ENCODE results near the gene CDK6. TPM values are rescaled to one million over a fixed set of nuclear protein-coding genes. Genes with fewer than 3 reads are reported as not detected.

The CDK6 gene
- polyA plus RNA-seq, 1 donor (not counting 4 experiments of a cell fraction or from before 2014, with no cell fraction given) = 53.5 TPM

DNA sequence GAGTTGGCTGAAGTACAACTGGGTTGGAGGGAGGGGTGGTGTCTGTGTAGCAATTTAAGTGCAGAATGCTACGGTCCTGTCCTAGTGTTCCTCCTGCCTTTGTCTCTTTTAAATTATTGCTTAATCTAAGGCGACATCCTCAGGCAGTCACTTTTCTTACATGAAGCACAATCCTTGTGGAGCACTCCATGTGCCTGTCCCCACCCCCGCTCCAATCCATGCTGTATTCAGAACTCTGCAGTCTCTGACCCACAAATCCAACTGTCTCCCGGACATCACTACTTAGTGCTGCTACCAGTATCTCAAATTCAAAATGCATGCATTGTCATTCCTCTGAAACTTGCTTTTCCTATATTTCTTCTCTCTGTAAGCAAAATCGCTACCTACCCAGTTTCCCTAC, 154.7 kb downstream of the CDK6 start:
- no peaks in the 10 kb centered on the region for H3K9me3 ChIP-seq (ENCODE audit: control insufficient read depth, low read depth, low read length)
- no peaks in the 10 kb centered on the region for H3K9me1 ChIP-seq (ENCODE audit: control insufficient read depth, extremely low read depth, insufficient read depth, low read length)
- dilution Hi-C loops (cut with MboI; ENCODE audit: extremely low pct_ligation_motif_present, low sequenced_read_pairs) = no loop called here
- no peak overlapping the region for H3K9ac ChIP-seq (ENCODE audit: control insufficient read depth, extremely low read depth, insufficient read depth, low read length)
- no peaks in the 10 kb centered on the region for H3K27me3 ChIP-seq (ENCODE audit: control insufficient read depth, extremely low read depth, insufficient read depth, low read length)
- peaks cover 7 to 13% of the 10 kb centered on the region in 2 experiments for H3K36me3 ChIP-seq (ENCODE audit: control insufficient read depth in 2 of 2, extremely low read depth in 1 of 2, insufficient read depth in 2 of 2, low read length in 2 of 2)
- DNase-seq (ENCODE audit: low read depth, low spot score) (no peak), FAIRE-seq (no peak)
- no peaks in the 10 kb centered on the region for H4K20me1 ChIP-seq (ENCODE audit: control insufficient read depth, extremely low read depth, insufficient read depth, low read length)
- no peak overlapping the region for H3K4me2 ChIP-seq (ENCODE audit: control insufficient read depth, extremely low read depth, insufficient read depth, low read depth, low read length)
- H3K4me1 ChIP-seq (ENCODE audit: control insufficient read depth, extremely low read depth, insufficient read depth, low read length) = no peaks in the 10 kb centered on the region
- H3K4me3 ChIP-seq (ENCODE audit: control insufficient read depth in 2 of 3, extremely low read depth in 1 of 3, insufficient read depth in 2 of 3, low read depth in 1 of 3, low read length in 3 of 3) = no peak overlapping the region
- no peak overlapping the region for H3K27ac ChIP-seq (ENCODE audit: control insufficient read depth, insufficient read depth, low read length)
- TF ChIP-seq EZH2 (IDR thresholded peaks at IDR 0.05; ENCODE audit: low read length) = no peak
- TF ChIP-seq, protein P1, sequence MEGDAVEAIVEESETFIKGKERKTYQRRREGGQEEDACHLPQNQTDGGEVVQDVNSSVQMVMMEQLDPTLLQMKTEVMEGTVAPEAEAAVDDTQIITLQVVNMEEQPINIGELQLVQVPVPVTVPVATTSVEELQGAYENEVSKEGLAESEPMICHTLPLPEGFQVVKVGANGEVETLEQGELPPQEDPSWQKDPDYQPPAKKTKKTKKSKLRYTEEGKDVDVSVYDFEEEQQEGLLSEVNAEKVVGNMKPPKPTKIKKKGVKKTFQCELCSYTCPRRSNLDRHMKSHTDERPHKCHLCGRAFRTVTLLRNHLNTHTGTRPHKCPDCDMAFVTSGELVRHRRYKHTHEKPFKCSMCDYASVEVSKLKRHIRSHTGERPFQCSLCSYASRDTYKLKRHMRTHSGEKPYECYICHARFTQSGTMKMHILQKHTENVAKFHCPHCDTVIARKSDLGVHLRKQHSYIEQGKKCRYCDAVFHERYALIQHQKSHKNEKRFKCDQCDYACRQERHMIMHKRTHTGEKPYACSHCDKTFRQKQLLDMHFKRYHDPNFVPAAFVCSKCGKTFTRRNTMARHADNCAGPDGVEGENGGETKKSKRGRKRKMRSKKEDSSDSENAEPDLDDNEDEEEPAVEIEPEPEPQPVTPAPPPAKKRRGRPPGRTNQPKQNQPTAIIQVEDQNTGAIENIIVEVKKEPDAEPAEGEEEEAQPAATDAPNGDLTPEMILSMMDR (optimal IDR thresholded peaks at IDR 0.05 in 1 of 3, IDR thresholded peaks at IDR 0.05 in 1 of 3, conservative IDR thresholded peaks at IDR 0.05 in 1 of 3; ENCODE audit: extremely low read depth in 1 of 3, insufficient read depth in 2 of 3, low read length in 3 of 3) = no peak
- no peak overlapping the region for H2AFZ ChIP-seq (ENCODE audit: control insufficient read depth, low read length)
- peaks cover 56% of the 10 kb centered on the region for H3K79me2 ChIP-seq (ENCODE audit: control insufficient read depth, insufficient read depth, low read length)

DNA sequence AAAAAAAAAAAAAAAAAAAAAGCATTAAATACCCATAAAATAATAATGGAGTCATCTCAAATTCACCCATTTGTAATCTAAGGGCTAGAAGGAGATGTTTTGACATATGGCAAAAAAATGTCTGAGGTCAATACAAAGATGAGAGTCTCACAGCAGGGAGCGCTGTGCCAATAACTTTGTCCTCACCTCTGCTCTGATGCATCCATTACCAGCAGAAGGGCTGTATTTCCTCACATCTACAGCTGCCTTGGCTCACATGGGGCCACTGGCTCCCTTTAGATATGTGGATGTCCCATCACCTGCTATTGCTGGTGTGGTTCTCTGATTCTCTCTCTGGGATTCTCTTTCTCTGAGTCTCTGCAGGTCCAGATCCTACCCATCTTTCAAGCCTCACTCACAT, 155.9 kb downstream of the CDK6 start:
- no peaks in the 10 kb centered on the region for H3K4me1 ChIP-seq (ENCODE audit: control insufficient read depth, extremely low read depth, insufficient read depth, low read length)
- no peak overlapping the region for H3K27ac ChIP-seq (ENCODE audit: control insufficient read depth, insufficient read depth, low read length)
- dilution Hi-C loops (cut with MboI; ENCODE audit: extremely low pct_ligation_motif_present, low sequenced_read_pairs) = no loop called here
- no peak for DNase-seq (ENCODE audit: low read depth, low spot score)
- no peak for TF ChIP-seq EZH2 (IDR thresholded peaks at IDR 0.05; ENCODE audit: low read length)
- TF ChIP-seq, protein P1 (optimal IDR thresholded peaks at IDR 0.05 in 1 of 3, IDR thresholded peaks at IDR 0.05 in 1 of 3, conservative IDR thresholded peaks at IDR 0.05 in 1 of 3; ENCODE audit: extremely low read depth in 1 of 3, insufficient read depth in 2 of 3, low read length in 3 of 3) = peak in 1 of 3 experiments; percentile 15
- no peak for FAIRE-seq
- H3K4me2 ChIP-seq (ENCODE audit: control insufficient read depth, extremely low read depth, insufficient read depth, low read depth, low read length) = no peak overlapping the region
- no peak overlapping the region for H2AFZ ChIP-seq (ENCODE audit: control insufficient read depth, low read length)
- no peaks in the 10 kb centered on the region for H3K9me3 ChIP-seq (ENCODE audit: control insufficient read depth, low read depth, low read length)
- H3K27me3 ChIP-seq (ENCODE audit: control insufficient read depth, extremely low read depth, insufficient read depth, low read length) = no peaks in the 10 kb centered on the region
- no peaks in the 10 kb centered on the region for H3K9me1 ChIP-seq (ENCODE audit: control insufficient read depth, extremely low read depth, insufficient read depth, low read length)
- H3K79me2 ChIP-seq (ENCODE audit: control insufficient read depth, insufficient read depth, low read length) = peaks cover 51% of the 10 kb centered on the region
- H3K36me3 ChIP-seq (ENCODE audit: control insufficient read depth in 2 of 2, extremely low read depth in 1 of 2, insufficient read depth in 2 of 2, low read length in 2 of 2) = peaks cover 7 to 13% of the 10 kb centered on the region in 2 experiments
- H3K9ac ChIP-seq (ENCODE audit: control insufficient read depth, extremely low read depth, insufficient read depth, low read length) = no peak overlapping the region
- no peaks in the 10 kb centered on the region for H4K20me1 ChIP-seq (ENCODE audit: control insufficient read depth, extremely low read depth, insufficient read depth, low read length)
- H3K4me3 ChIP-seq (ENCODE audit: control insufficient read depth in 2 of 3, extremely low read depth in 1 of 3, insufficient read depth in 2 of 3, low read depth in 1 of 3, low read length in 3 of 3) = no peak overlapping the region

All from keratinocyte (primary cell).